Measurements from ENCODE around the gene ARVCF.

ARVCF gene

GRCh38 chr22:19972251-19972650 lies 44.4 kb downstream of the ARVCF start:
- Mint-ChIP-seq H3K27me3 (no peaks in the 10 kb centered on the region), H3K27ac (no peak overlapping the region), H3K4me3 (no peak overlapping the region), H3K4me1 (peaks cover 15% of the 10 kb centered on the region), H3K36me3 (no peaks in the 10 kb centered on the region), H3K9me3 (no peaks in the 10 kb centered on the region)

GRCh38 chr22:19971276-19972124 lies 45.1 kb downstream of the ARVCF start:
- no peaks in the 10 kb centered on the region for H3K27me3 Mint-ChIP-seq
- H3K4me1 Mint-ChIP-seq: peaks cover 15% of the 10 kb centered on the region
- no peaks in the 10 kb centered on the region for H3K36me3 Mint-ChIP-seq
- no peaks in the 10 kb centered on the region for H3K9me3 Mint-ChIP-seq
- H3K27ac Mint-ChIP-seq: no peak overlapping the region
- no peak overlapping the region for H3K4me3 Mint-ChIP-seq

- Mint-ChIP-seq H3K4me3 (peak overlapping the region; percentile 33), H3K36me3 (no peaks in the 10 kb centered on the region), H3K27ac (peak overlapping the region; percentile 35), H3K27me3 (no peaks in the 10 kb centered on the region), H3K4me1 (peaks cover 15% of the 10 kb centered on the region), H3K9me3 (no peaks in the 10 kb centered on the region)
These were observed 45.9 kb downstream of the ARVCF start for GRCh38 chr22:19970479-19971275.

- no peaks in the 10 kb centered on the region for H3K36me3 Mint-ChIP-seq
- H3K4me3 Mint-ChIP-seq: no peak overlapping the region
- no peak overlapping the region for H3K27ac Mint-ChIP-seq
- H3K27me3 Mint-ChIP-seq: no peaks in the 10 kb centered on the region
- no peaks in the 10 kb centered on the region for H3K9me3 Mint-ChIP-seq
- H3K4me1 Mint-ChIP-seq: peaks cover 10% of the 10 kb centered on the region
These were observed 46.6 kb downstream of the ARVCF start for GRCh38 chr22:19970031-19970478.

DNA sequence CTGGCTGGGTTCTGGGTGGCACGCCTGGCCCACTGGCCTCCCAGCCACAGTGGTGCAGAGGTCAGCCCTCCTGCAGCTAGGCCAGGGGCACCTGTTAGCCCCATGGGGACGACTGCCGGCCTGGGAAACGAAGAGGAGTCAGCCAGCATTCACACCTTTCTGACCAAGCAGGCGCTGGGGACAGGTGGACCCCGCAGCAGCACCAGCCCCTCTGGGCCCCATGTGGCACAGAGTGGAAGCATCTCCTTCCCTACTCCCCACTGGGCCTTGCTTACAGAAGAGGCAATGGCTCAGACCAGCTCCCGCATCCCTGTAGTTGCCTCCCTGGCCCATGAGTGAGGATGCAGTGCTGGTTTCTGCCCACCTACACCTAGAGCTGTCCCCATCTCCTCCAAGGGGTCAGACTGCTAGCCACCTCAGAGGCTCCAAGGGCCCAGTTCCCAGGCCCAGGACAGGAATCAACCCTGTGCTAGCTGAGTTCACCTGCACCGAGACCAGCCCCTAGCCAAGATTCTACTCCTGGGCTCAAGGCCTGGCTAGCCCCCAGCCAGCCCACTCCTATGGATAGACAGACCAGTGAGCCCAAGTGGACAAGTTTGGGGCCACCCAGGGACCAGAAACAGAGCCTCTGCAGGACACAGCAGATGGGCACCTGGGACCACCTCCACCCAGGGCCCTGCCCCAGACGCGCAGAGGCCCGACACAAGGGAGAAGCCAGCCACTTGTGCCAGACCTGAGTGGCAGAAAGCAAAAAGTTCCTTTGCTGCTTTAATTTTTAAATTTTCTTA lies 47.3 kb downstream of the ARVCF start:
- H3K4me1 Mint-ChIP-seq: peaks cover 6% of the 10 kb centered on the region
- H3K4me3 Mint-ChIP-seq: no peak overlapping the region
- no peak overlapping the region for H3K27ac Mint-ChIP-seq
- H3K9me3 Mint-ChIP-seq: no peaks in the 10 kb centered on the region
- H3K36me3 Mint-ChIP-seq: no peaks in the 10 kb centered on the region
- no peaks in the 10 kb centered on the region for H3K27me3 Mint-ChIP-seq

- H3K27ac Mint-ChIP-seq: no peak overlapping the region
- H3K36me3 Mint-ChIP-seq: no peaks in the 10 kb centered on the region
- no peak overlapping the region for H3K4me3 Mint-ChIP-seq
- H3K27me3 Mint-ChIP-seq: no peaks in the 10 kb centered on the region
- peaks cover 6% of the 10 kb centered on the region for H3K4me1 Mint-ChIP-seq
- H3K9me3 Mint-ChIP-seq: no peaks in the 10 kb centered on the region
These were observed 48.2 kb downstream of the ARVCF start for GRCh38 chr22:19968450-19968891.

DNA sequence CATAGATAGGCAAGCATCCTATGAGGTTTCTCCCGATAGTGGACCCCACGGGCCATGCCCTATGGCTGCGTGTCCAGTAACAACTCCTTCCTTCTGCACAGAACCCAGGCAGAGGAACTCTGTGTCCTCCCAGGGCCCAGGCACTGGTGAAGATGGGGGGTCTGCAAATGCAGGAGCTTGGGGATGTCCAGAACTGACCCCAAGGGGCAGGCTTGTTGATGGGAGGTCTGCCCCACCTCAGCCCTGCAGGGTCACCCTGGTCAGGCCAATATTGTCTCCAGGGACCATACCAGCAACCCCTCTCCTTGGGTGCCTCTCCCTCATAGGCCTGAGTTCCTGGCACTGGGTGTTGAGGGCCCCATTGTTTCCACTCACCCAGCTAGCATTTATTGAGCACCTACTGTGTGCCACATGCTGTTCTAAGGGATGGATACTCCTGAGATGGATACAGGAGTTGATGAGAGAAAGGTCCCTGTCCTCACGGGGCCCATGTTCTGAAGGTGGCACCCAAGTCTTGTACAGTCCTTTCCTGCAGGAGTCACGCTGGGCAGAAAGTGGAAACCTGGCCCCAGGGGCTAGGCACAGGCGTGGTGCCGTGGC lies 48.7 kb downstream of the ARVCF start:
- H3K27me3 Mint-ChIP-seq: no peaks in the 10 kb centered on the region
- H3K4me1 Mint-ChIP-seq: peaks cover 6% of the 10 kb centered on the region
- H3K4me3 Mint-ChIP-seq: no peak overlapping the region
- no peaks in the 10 kb centered on the region for H3K36me3 Mint-ChIP-seq
- H3K27ac Mint-ChIP-seq: no peak overlapping the region
- H3K9me3 Mint-ChIP-seq: no peaks in the 10 kb centered on the region

DNA sequence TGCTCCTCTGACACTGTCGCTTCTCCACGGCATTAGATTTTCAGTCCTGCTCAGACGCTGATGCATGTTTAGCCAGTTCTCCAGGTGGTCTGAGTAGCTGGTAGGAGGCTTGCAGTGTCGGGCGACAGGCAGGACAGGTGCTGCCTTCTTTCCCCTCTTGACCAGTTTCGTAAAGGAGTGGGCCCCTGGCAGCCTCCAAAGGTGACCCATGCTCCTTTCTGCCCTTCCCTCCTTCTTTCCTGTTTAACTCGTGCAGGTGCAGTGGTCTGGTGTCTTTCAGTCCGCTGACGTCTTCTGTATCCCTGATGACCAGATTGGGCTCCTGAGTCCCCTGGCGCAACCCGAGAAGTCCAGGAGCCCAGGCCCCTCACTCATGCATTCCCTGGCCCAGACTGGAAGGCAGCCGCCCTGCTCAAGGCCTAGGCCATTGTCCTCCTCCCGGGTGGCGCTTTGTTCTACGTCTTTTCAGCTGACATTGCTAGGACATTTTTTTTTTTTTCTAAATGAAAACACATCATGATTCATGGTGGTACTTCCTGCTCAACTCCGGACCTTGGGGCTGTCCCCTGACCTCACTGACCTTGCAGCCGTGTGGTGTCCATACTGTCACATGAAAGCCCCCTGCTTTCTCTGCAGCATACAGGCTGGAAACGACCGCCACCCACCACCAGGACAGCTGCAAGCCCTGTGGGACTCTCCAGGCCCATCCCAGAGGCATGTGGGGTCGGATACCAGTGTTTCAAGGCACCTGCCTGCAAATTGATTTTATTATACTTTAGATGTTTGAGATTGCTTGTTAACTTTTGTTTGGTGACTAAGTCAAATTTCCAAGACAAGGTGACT lies 49.5 kb downstream of the ARVCF start:
- Mint-ChIP-seq H3K9me3 (no peaks in the 10 kb centered on the region), H3K4me1 (peaks cover 6% of the 10 kb centered on the region), H3K27me3 (no peaks in the 10 kb centered on the region), H3K4me3 (no peak overlapping the region), H3K36me3 (no peaks in the 10 kb centered on the region), H3K27ac (no peak overlapping the region)

DNA sequence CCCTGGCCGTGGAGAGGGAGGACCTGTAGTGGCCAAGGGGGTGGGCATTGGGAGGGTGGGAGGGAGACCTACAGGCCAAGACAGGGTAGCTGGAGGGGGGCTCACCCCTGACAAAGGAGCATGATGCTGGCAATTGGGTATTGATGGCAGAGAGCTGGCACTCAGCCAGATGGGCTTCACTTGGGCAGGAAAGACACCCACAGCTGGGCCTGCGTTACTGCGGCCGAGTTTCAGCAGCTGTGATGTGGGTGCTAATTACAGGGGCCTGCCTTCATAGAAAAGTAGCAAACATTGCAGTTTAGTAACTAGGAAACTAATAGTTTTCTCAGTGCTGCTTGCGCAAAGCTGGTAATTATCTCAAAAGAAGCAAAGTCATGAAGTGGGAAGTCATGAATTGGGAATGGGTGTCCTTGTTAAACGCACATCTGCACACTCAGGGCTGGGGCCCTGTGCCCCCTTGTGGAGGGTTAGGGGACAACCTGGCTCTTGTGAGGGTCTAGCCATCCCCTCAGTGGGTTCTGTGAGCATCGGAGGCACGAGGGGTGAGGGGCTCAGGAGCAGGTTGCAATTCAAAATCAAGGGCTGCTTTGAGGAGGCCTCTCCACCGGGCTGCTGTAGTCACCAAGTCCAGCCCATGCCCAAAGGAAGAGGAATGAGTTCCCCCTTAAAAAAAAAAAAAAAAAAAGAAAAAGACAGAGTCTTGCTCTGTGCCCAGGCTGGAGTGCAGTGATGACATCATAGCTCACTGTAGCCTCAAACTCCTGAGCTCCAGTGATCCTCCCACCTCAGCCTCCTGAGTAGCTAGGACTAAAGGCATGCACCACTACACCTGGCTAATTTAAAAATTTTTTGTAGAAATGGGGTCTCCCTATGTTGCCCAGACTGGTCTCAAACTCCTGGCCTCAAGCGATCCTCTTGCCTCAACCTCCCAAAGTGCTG lies 50.6 kb downstream of the ARVCF start:
- H3K9me3 Mint-ChIP-seq: no peaks in the 10 kb centered on the region
- H3K4me3 Mint-ChIP-seq: no peak overlapping the region
- H3K27ac Mint-ChIP-seq: no peak overlapping the region
- H3K36me3 Mint-ChIP-seq: no peaks in the 10 kb centered on the region
- H3K27me3 Mint-ChIP-seq: no peaks in the 10 kb centered on the region
- H3K4me1 Mint-ChIP-seq: peaks cover 6% of the 10 kb centered on the region

GRCh38 chr22:19964701-19965386 lies 51.8 kb downstream of the ARVCF start:
- Mint-ChIP-seq H3K27ac (no peak overlapping the region), H3K36me3 (no peaks in the 10 kb centered on the region), H3K4me1 (no peaks in the 10 kb centered on the region), H3K4me3 (no peak overlapping the region), H3K27me3 (no peaks in the 10 kb centered on the region), H3K9me3 (no peaks in the 10 kb centered on the region)

- Mint-ChIP-seq H3K9me3 (no peaks in the 10 kb centered on the region), H3K27me3 (no peaks in the 10 kb centered on the region), H3K4me1 (no peaks in the 10 kb centered on the region), H3K36me3 (no peaks in the 10 kb centered on the region), H3K27ac (no peak overlapping the region), H3K4me3 (no peak overlapping the region)
These were observed 52.6 kb downstream of the ARVCF start for GRCh38 chr22:19963863-19964642.

DNA sequence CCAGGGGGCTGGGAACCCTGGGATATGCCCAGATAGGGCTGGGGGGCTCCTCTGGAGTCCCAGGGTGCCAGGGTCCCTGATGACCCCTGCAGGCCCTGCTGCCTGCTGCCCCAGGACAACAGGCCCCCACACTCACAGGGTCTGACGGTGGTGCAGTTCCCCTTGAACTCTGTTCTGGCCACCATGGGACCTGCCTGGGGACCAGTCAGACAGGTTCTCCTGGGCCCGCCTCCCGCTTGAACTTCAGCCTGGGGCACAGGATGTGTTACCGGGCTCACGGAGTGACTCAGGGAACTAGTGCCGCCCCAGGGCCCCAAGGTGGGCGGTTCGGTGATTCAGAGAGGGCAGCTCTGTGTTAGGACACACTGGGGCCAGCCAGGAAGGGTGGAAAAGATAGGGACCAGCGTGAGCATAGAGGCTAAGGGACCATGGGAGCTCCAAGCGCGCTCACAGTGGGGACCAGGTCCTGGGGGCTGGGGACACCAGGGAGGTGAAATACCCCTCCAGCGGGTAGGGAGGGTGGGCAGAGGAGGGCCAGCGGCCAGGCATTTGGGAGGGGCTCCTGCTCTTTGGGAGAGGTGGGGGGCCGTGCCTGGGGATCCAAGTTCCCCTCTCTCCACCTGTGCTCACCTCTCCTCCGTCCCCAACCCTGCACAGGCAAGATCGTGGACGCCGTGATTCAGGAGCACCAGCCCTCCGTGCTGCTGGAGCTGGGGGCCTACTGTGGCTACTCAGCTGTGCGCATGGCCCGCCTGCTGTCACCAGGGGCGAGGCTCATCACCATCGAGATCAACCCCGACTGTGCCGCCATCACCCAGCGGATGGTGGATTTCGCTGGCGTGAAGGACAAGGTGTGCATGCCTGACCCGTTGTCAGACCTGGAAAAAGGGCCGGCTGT lies 53.5 kb downstream of the ARVCF start:
- H3K27ac Mint-ChIP-seq: peak overlapping the region; percentile 59
- no peaks in the 10 kb centered on the region for H3K9me3 Mint-ChIP-seq
- no peaks in the 10 kb centered on the region for H3K27me3 Mint-ChIP-seq
- H3K36me3 Mint-ChIP-seq: no peaks in the 10 kb centered on the region
- no peaks in the 10 kb centered on the region for H3K4me1 Mint-ChIP-seq
- no peak overlapping the region for H3K4me3 Mint-ChIP-seq
